Thyroid gland (tissue), 4 donors: ENCODE results near the gene ASZ1.

Experiments
- POLR2A ChIP-seq, 2 donors: fragments of 450-650 bp; IDR thresholded peaks; one replicate each; pipeline ENCODE4 v1.6.1; 2017; ENCODE audit warnings: antibody characterized with exemption in 2 of 2, mild to moderate bottlenecking in 2 of 2, moderate library complexity in 1 of 2
- TF ChIP-seq, protein P1 (sequence below), 6 experiments: fragments of 200-600 bp in 3 of 6; fragments of 450-650 bp in 3 of 6; sonication (generic) in 3 of 6; IDR thresholded peaks; one replicate each; pipeline ENCODE4 v1.5.1; 2016 to 2019; ENCODE audit warnings: antibody characterized with exemption in 6 of 6, mild to moderate bottlenecking in 2 of 6, inconsistent platforms in 1 of 6, moderate library complexity in 1 of 6

DNA sequence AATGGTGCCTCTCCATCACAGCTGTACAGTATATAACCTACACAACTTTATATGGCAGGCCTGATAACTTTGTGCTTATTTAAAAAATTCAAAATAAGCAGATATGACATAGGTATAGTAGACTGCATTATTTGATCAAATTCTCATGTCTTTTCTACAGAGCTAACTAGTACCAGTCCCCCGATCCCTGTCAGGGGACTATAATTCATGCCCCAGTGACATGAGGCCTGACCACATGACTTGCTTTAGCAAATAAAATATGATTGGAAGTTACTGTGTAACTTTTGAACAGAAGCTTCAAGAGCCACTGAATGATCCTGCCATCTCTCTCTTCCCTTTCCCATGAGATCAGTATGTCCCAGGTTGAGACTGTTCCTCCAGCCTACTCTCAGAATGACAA, 55.2 kb downstream of the ASZ1 start:
- TF ChIP-seq, protein P1, sequence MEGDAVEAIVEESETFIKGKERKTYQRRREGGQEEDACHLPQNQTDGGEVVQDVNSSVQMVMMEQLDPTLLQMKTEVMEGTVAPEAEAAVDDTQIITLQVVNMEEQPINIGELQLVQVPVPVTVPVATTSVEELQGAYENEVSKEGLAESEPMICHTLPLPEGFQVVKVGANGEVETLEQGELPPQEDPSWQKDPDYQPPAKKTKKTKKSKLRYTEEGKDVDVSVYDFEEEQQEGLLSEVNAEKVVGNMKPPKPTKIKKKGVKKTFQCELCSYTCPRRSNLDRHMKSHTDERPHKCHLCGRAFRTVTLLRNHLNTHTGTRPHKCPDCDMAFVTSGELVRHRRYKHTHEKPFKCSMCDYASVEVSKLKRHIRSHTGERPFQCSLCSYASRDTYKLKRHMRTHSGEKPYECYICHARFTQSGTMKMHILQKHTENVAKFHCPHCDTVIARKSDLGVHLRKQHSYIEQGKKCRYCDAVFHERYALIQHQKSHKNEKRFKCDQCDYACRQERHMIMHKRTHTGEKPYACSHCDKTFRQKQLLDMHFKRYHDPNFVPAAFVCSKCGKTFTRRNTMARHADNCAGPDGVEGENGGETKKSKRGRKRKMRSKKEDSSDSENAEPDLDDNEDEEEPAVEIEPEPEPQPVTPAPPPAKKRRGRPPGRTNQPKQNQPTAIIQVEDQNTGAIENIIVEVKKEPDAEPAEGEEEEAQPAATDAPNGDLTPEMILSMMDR (IDR thresholded peaks at IDR 0.05) = no peak
- no peak for TF ChIP-seq POLR2A (IDR thresholded peaks at IDR 0.05)
